ENCODE results near the gene MORN4. TPM values are rescaled to one million over a fixed set of nuclear protein-coding genes. Genes with fewer than 3 reads are reported as not detected.

Gene MORN4
- total RNA-seq, 1 experiment from 2014 or later, result 11.9 TPM

DNA sequence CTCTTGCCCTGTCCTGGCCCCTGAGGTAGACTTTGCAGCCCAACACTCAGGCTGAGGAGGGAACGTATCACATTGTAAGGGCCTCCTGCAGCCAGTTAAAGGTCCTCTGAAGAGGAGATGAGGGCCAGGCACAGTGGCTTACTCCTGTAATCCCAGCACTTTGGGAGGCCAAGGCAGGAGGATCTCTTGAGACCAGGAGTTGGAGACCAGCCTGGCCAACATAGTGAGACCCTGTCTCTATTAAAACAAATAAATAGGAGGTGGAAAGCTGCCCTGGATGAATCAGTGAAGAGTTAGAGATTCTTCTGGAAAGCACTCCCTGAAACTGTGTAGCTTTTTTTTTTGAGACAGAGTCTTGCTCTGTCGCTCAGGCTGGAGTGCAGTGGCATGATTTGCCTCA lies 46.1 kb downstream of the MORN4 start:
- no peaks in the 10 kb centered on the region for H3K27me3 ChIP-seq (ENCODE audit: insufficient read depth, low read length)
- H2BK120ac ChIP-seq (ENCODE audit: low read depth, low read length, poor library complexity, severe bottlenecking), result no peak overlapping the region
- no peaks in the 10 kb centered on the region for H3K79me1 ChIP-seq (ENCODE audit: insufficient read depth, low read depth, low read length, poor library complexity, severe bottlenecking)
- H3K56ac ChIP-seq (ENCODE audit: insufficient read length, low read depth, low read length), result no peak overlapping the region
- Mint-ChIP-seq H3K36me3 (ENCODE audit: insufficient read depth in 1 of 3, low read depth in 3 of 3) (no peaks in the 10 kb centered on the region), H3K4me3 (no peak overlapping the region), H3K4me1 (peaks cover 3 to 13% of the 10 kb centered on the region in 2 experiments; a peak in 3 of 4 replicates), H3K27me3 (ENCODE audit: low read depth) (peaks cover 2% of the 10 kb centered on the region; the same call in 1 of the 2 replicates), H3K27ac (no peak overlapping the region), H3K9me3 (no peaks in the 10 kb centered on the region)
- no peak overlapping the region for H2BK15ac ChIP-seq (ENCODE audit: low read depth, low read length)
- H4K5ac ChIP-seq (ENCODE audit: insufficient read length, low read depth, low read length), result no peak overlapping the region
- no peak overlapping the region for H2BK20ac ChIP-seq (ENCODE audit: low read depth, low read length, poor library complexity, severe bottlenecking)
- no peak overlapping the region for H3K4ac ChIP-seq (ENCODE audit: low read depth, low read length)
- H3K4me1 ChIP-seq (ENCODE audit: insufficient read depth, low read length), result no peaks in the 10 kb centered on the region
- no peaks in the 10 kb centered on the region for H3K79me2 ChIP-seq (ENCODE audit: insufficient read depth, low read length)
- no peaks in the 10 kb centered on the region for H4K20me1 ChIP-seq (ENCODE audit: control insufficient read depth, insufficient read depth, insufficient read length)
- no peak overlapping the region for H3T11ph ChIP-seq (ENCODE audit: low read length)
- H2AFZ ChIP-seq (ENCODE audit: low read length), result no peak overlapping the region
- no peak overlapping the region for H2BK5ac ChIP-seq (ENCODE audit: insufficient read length, low read length)
- no peak overlapping the region for H3K18ac ChIP-seq (ENCODE audit: insufficient read length, low read depth, low read length)
- WGBS (ENCODE audit: extremely low coverage, insufficient read length, low lambda C conversion rate), result no CpG with 5 or more reads among the region's 2 CpGs
- H3K9ac ChIP-seq (ENCODE audit: extremely low read depth, insufficient read length, low read length), result no peak overlapping the region
- no peak overlapping the region for H3K4me2 ChIP-seq (ENCODE audit: insufficient read depth, insufficient read length, low read length)
- H3K27ac ChIP-seq (ENCODE audit: insufficient read length, low read depth, low read length), result no peak overlapping the region
- H3K23ac ChIP-seq (ENCODE audit: insufficient read length, low read depth, low read length), result no peak overlapping the region
- no peaks in the 10 kb centered on the region for H3K9me3 ChIP-seq (ENCODE audit: control insufficient read depth, low read depth, low read length)
- H3K14ac ChIP-seq (ENCODE audit: insufficient read depth, low read length), result no peak overlapping the region
- H3K23me2 ChIP-seq (ENCODE audit: insufficient read length, low read depth, low read length, poor library complexity, severe bottlenecking), result no peaks in the 10 kb centered on the region
- no peak for DNase-seq
- TF ChIP-seq, protein P1, sequence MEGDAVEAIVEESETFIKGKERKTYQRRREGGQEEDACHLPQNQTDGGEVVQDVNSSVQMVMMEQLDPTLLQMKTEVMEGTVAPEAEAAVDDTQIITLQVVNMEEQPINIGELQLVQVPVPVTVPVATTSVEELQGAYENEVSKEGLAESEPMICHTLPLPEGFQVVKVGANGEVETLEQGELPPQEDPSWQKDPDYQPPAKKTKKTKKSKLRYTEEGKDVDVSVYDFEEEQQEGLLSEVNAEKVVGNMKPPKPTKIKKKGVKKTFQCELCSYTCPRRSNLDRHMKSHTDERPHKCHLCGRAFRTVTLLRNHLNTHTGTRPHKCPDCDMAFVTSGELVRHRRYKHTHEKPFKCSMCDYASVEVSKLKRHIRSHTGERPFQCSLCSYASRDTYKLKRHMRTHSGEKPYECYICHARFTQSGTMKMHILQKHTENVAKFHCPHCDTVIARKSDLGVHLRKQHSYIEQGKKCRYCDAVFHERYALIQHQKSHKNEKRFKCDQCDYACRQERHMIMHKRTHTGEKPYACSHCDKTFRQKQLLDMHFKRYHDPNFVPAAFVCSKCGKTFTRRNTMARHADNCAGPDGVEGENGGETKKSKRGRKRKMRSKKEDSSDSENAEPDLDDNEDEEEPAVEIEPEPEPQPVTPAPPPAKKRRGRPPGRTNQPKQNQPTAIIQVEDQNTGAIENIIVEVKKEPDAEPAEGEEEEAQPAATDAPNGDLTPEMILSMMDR (conservative IDR thresholded peaks at IDR 0.05), result no peak
- H2BK12ac ChIP-seq (ENCODE audit: insufficient read length, low read depth, low read length), result no peak overlapping the region
- no peak overlapping the region for H2AK5ac ChIP-seq (ENCODE audit: insufficient read length, low read length)
- no peak overlapping the region for H4K91ac ChIP-seq (ENCODE audit: insufficient read length, low read depth, low read length)
- H4K8ac ChIP-seq (replicated peaks; ENCODE audit: insufficient read length, low read depth, low read length), result no peak overlapping the region

Data from H9 (cell line).